HepG2 (cell line): Measurements from ENCODE around the gene CEP250. TPM values are rescaled to one million over a fixed set of nuclear protein-coding genes. Genes with fewer than 3 reads are reported as not detected.

Experiments used
- ARNT ChIP-seq: fragments of 450-650 bp; IDR thresholded peaks from 2 replicates; pipeline ENCODE4 v1.6.1; 2017
- ATF1 ChIP-seq: IDR thresholded peaks from 2 replicates; pipeline ENCODE4 v1.6.1; 2016; ENCODE audit warnings: mild to moderate bottlenecking, control low read depth
- FOSL2 ChIP-seq: sonication (generic); formaldehyde crosslinking; IDR thresholded peaks from 2 replicates; pipeline ENCODE4 v1.4.0; 2020; ENCODE audit warnings: missing genetic modification reagents
- GPBP1L1 ChIP-seq: sonication (generic); formaldehyde crosslinking; IDR thresholded peaks from 2 replicates; pipeline ENCODE4 v1.5.0; 2020; ENCODE audit warnings: mild to moderate bottlenecking, missing genetic modification reagents
- HBP1 ChIP-seq: IDR thresholded peaks from 2 replicates; pipeline ENCODE4 v1.6.1; 2016; ENCODE audit warnings: low read depth, control low read depth
- KLF16 ChIP-seq, 2 experiments: sonication (generic) in 1 of 2; formaldehyde crosslinking in 1 of 2; IDR thresholded peaks; 2 replicates each; pipeline versions ENCODE4 v1.6.1 to v1.8.0; 2016 to 2023; ENCODE audit warnings: missing genetic modification reagents in 2 of 2, missing compliant biosample characterization in 1 of 2
- POLR2AphosphoS5 ChIP-seq: IDR thresholded peaks from 2 replicates; pipeline ENCODE4 v1.6.1; 2012; ENCODE audit warnings: low read depth, low read length
- SMAD3 ChIP-seq: sonication (generic); formaldehyde crosslinking; IDR thresholded peaks from 2 replicates; pipeline ENCODE4 v1.4.0; 2020; ENCODE audit warnings: missing genetic modification reagents
- SRSF9 ChIP-seq: fragments of 200-400 bp; formaldehyde crosslinking; IDR thresholded peaks from 2 replicates; pipeline ENCODE4 v1.6.1; 2018; ENCODE audit warnings: borderline replicate concordance, mild to moderate bottlenecking, low read depth, low read length; ENCODE audit not compliant: insufficient read depth, poor library complexity, severe bottlenecking
- ZNF331 ChIP-seq: sonication (generic); formaldehyde crosslinking; IDR thresholded peaks from 2 replicates; pipeline ENCODE4 v1.4.0; 2020; ENCODE audit warnings: missing genetic modification reagents
- polyA plus RNA-seq, 8 experiments: library from polyadenylated mRNA; depleted of rRNA in 3 of 8; stranded (reverse) in 7 of 8; unstranded in 1 of 8; fragments of >200 nt; fragmentation: Illumina TruSeq in 4 of 8; extraction: Trizol in 4 of 8; gene quantifications; 2 replicates each; pipeline versions ENCODE4 v1.2.1 to v1.2.3, GENCODE V29; 2011 to 2016; ENCODE audit warnings: low read depth in 4 of 8, missing spikeins in 1 of 8, mixed read lengths in 1 of 8; ENCODE audit not compliant: insufficient read depth in 1 of 8
- total RNA-seq, 5 experiments: library from RNA; depleted of rRNA; stranded (reverse); fragments of >200 nt; fragmentation: Illumina TruSeq; extraction: Trizol; gene quantifications; 2 replicates each; pipeline ENCODE4 v1.2.3, GENCODE V29; 2016; ENCODE audit warnings: low read depth in 1 of 5
- TF ChIP-seq, protein P1 (sequence below): sonication (generic); formaldehyde crosslinking; IDR thresholded peaks from 2 replicates; pipeline ENCODE4 v1.4.0; 2020; ENCODE audit warnings: mild to moderate bottlenecking, missing genetic modification reagents, borderline replicate concordance
- TF ChIP-seq, protein P2 (sequence below): sonication (generic); formaldehyde crosslinking; IDR thresholded peaks from 2 replicates; pipeline ENCODE4 v1.5.0; 2020; ENCODE audit warnings: mild to moderate bottlenecking, missing genetic modification reagents, moderate library complexity
- TF ChIP-seq, protein P3 (sequence below): sonication (generic); formaldehyde crosslinking; conservative IDR thresholded peaks from 2 replicates; pipeline ENCODE4 v1.4.0; 2020; ENCODE audit warnings: missing genetic modification reagents

The CEP250 gene
- total and polyA plus RNA-seq, 2 of the 13 experiments (the other 11 are each of a cell fraction or from before 2014, with no cell fraction given): 28.8 to 55.3 TPM

DNA sequence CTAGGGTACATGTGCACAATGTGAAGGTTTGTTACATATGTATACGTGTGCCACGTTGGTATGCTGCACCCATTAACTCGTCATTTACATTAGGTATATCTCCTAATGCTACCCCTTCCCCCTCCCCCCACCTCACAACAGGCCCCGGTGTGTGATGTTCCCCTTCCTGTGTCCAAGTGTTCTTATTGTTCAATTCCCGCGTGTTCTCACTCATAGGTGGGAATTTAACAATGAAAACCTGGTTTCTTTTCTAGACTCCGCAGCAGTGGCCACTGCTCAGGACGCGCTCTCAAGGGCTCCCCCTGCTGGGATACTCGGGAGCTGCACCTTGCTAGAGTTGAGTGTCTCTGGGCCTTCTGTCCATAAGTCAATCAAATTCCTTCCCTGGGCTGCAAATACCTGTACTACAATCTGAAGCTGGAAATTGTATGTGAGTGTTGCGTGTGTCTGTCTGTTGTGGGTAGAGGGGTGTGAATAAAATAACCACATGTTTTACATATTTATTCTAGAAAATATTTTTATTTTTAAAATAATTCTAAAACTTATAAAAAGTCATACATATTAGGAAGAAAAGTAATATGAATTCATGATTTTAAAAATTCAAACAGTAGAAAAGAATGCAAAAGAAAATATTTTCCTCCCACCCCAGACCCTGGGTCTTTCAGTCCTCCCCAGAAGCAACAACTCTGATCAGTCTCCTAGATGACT, 8.2 kb upstream of the CEP250 start (continued):
- TF ChIP-seq, protein P1, sequence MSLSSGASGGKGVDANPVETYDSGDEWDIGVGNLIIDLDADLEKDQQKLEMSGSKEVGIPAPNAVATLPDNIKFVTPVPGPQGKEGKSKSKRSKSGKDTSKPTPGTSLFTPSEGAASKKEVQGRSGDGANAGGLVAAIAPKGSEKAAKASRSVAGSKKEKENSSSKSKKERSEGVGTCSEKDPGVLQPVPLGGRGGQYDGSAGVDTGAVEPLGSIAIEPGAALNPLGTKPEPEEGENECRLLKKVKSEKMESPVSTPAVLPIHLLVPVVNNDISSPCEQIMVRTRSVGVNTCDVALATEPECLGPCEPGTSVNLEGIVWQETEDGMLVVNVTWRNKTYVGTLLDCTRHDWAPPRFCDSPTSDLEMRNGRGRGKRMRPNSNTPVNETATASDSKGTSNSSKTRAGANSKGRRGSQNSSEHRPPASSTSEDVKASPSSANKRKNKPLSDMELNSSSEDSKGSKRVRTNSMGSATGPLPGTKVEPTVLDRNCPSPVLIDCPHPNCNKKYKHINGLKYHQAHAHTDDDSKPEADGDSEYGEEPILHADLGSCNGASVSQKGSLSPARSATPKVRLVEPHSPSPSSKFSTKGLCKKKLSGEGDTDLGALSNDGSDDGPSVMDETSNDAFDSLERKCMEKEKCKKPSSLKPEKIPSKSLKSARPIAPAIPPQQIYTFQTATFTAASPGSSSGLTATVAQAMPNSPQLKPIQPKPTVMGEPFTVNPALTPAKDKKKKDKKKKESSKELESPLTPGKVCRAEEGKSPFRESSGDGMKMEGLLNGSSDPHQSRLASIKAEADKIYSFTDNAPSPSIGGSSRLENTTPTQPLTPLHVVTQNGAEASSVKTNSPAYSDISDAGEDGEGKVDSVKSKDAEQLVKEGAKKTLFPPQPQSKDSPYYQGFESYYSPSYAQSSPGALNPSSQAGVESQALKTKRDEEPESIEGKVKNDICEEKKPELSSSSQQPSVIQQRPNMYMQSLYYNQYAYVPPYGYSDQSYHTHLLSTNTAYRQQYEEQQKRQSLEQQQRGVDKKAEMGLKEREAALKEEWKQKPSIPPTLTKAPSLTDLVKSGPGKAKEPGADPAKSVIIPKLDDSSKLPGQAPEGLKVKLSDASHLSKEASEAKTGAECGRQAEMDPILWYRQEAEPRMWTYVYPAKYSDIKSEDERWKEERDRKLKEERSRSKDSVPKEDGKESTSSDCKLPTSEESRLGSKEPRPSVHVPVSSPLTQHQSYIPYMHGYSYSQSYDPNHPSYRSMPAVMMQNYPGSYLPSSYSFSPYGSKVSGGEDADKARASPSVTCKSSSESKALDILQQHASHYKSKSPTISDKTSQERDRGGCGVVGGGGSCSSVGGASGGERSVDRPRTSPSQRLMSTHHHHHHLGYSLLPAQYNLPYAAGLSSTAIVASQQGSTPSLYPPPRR (CRISPR knock-in tag): no peak
- TF ChIP-seq, protein P2, sequence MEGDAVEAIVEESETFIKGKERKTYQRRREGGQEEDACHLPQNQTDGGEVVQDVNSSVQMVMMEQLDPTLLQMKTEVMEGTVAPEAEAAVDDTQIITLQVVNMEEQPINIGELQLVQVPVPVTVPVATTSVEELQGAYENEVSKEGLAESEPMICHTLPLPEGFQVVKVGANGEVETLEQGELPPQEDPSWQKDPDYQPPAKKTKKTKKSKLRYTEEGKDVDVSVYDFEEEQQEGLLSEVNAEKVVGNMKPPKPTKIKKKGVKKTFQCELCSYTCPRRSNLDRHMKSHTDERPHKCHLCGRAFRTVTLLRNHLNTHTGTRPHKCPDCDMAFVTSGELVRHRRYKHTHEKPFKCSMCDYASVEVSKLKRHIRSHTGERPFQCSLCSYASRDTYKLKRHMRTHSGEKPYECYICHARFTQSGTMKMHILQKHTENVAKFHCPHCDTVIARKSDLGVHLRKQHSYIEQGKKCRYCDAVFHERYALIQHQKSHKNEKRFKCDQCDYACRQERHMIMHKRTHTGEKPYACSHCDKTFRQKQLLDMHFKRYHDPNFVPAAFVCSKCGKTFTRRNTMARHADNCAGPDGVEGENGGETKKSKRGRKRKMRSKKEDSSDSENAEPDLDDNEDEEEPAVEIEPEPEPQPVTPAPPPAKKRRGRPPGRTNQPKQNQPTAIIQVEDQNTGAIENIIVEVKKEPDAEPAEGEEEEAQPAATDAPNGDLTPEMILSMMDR: peak; percentile 95
- TF ChIP-seq POLR2AphosphoS5 (peak; percentile 54), ARNT (no peak), KLF16 (CRISPR knock-in tag; IDR thresholded peaks at IDR 0.05) (peak in 1 of 2 experiments; percentile 41; a peak in 1 of 4 replicates), ATF1 (CRISPR knock-in tag) (no peak), SMAD3 (peak; percentile 67; the same call in 1 of the 2 replicates), GPBP1L1 (CRISPR knock-in tag) (no peak), FOSL2 (CRISPR knock-in tag) (peak; percentile 56; the same call in 1 of the 2 replicates), SRSF9 (no peak), ZNF331 (CRISPR knock-in tag) (peak; percentile 77; the same call in 1 of the 2 replicates), HBP1 (CRISPR knock-in tag) (no peak)
- TF ChIP-seq, protein P3, sequence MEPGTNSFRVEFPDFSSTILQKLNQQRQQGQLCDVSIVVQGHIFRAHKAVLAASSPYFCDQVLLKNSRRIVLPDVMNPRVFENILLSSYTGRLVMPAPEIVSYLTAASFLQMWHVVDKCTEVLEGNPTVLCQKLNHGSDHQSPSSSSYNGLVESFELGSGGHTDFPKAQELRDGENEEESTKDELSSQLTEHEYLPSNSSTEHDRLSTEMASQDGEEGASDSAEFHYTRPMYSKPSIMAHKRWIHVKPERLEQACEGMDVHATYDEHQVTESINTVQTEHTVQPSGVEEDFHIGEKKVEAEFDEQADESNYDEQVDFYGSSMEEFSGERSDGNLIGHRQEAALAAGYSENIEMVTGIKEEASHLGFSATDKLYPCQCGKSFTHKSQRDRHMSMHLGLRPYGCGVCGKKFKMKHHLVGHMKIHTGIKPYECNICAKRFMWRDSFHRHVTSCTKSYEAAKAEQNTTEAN (CRISPR knock-in tag): 0 out of 2 replicates have a peak, but pooled peaks have one; percentile 17
